Nucleus accumbens (tissue), 56 donors: ENCODE results near the gene EIF3D.
A peak's percentile ranks its signal among the peaks of the same experiment; 100 is the strongest.
"Not testable (repeated sequence)": the region's sequence is repeated elsewhere in the genome, so short reads cannot be mapped to it uniquely, and the experiment has no call there.

Source experiments
- DNase-seq, 56 donors: peaks; one replicate each; lab custom pipeline; 2025; lab: John Stamatoyannopoulos, UW

Gene EIF3D

GRCh38 chr22:36550701-36551495 lies 21.9 kb upstream of the EIF3D start:
- no peak for DNase-seq

DNA sequence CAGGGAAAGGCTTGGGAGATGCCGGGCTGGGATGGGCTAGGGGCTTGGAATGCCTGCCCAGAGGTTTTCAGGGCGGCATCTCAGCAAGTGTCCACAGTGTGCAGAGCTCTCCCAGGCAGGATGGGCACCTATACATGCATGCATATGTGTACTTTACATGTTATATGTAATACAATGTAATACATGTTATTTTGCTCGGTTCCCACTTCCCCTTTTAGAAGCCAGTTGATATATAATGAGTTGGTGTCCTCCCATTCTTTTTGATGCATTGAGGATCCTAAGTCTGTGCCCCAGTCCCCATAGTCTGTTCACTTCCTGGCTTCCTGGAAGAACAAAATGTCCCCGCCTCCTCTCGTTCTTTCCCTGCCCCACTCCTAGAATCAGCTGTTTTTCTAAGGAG lies 20.1 kb upstream of the EIF3D start:
- no peak for DNase-seq

- DNase-seq, result no peak
Measured at GRCh38 chr22:36548606-36549005, 19.6 kb upstream of the EIF3D start.

GRCh38 chr22:36546932-36547331 lies 18.0 kb upstream of the EIF3D start:
- no peak for DNase-seq

DNA sequence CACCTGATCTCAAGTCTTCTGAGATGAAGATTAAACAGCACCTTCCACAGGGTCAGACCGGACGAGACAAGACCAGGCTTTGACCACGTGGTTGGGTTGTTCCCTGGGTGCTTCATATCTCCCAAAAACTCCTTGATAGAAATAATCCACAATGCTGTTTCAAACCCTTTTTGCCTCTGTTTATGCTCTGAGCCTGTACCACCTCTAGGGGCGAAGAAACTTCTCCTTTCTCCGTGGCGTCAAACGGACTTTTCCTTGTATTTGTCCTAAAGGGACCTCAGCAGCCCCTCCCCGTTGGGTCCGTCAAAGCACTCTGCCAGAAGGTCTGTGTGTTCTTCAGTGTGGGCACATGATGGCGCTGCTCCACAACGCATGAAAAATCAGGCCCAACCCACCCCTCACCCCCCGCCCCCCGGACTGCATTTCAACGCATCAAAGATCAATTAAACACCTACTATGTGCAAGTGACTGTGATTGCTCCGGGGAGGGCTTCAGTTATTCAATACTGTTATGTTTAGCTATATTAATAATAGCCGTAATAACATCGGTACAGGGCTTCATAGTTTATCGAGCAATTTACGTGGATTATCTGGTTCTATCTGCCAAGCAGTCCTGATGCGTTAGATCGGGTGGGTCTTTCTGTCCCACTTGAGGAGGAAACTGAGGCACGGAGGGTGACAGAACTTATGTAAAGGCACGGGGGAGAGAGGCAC lies 17.3 kb upstream of the EIF3D start:
- DNase-seq, result peak in 36 of 56 donors; percentile 1 to 63 (median 20)

DNA sequence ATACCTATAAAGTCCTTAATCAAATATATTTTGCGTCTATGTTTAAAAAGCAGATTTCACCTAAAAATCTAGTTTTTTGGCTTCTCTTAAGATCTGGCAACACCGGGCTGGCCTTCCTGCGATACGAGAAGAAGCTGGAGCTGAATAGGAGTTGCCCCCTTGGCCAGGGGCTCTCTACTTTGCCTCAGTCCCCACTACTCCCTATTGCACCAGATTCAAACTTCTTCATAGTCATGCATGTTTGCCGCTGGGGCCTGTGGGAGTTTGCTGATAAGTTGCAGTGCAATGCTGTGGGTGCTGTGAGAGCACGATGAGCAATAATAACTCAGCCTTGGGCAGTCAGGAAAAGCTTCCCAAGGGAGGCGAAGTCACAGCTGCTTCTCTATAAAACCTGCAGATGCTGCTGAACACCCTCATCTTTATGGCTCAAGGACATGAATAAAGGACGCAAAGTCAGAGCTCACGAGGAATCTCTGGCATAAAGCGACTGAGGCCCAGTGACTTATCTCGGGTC lies 15.2 kb upstream of the EIF3D start:
- DNase-seq, result no peak

DNA sequence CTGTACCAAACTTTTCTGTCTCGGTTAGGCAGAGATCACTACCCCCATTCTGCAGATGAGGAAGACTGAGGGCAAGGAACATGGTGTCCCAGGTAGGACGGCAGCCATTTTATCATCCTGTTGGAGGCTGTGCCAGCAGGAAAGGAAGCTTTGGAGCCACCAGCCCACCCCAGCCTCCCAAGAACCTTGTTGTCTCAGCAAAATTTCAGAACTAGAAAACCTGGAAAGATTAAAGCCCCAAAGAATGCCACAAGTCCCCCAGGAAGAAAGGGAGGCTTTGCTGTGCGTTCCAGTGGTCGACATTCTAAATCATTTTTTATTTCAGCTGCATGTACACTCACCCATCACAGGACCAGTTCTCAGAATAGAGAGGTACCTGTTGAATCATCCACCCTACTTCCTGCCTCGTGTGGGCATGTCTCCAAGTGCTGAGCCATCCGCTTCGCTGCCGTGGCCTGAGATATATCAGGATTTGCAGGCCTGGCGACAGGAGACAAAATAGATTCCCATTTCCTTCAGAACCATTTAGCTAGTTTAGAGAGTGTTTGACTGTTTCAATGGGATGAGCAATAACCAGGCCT lies 13.0 kb upstream of the EIF3D start:
- peak in 1 of 56 donors; percentile 4 for DNase-seq

- DNase-seq, result no peak
Measured at GRCh38 chr22:36540867-36541642, 12.1 kb upstream of the EIF3D start.

GRCh38 chr22:36538529-36538928 lies 9.6 kb upstream of the EIF3D start:
- no peak for DNase-seq

DNA sequence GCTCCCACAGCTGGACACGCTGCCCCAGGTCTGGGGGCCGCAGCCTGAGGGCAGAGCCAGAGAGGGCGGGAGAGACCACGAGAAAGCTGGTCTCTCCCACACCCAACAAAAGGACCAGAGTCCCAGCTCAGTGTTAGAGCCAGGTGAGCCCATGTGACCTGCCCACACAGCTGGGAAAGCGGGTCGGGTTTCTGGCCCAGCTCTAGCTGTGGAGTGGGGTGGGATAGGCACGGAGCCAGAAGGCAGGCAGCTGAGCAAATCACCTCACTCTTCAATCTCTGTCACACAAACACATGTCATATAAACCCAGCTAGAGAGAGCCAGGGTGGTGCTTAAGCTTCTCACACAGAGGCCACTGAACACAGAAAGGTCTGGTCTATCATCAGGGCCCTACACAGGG lies 7.8 kb upstream of the EIF3D start:
- DNase-seq, result no peak

DNA sequence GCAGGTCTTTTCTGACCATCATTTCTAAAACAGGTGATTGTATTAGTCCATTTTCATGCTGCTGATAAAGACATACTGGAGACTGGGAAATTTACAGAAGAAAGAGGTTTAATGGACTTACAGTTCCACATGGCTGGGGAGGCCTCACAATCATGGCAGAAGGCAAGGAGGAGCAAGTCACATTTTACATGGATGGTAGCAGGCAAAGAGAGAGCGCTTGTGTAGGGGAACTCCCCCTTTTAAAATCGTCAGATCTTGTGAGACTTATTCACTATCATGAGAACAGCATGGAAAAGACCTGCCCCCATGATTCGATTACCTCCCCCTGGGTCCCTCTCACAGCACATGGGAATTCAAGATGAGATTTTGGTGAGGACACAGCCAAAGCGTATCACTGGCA lies 4.4 kb upstream of the EIF3D start:
- DNase-seq, result not testable (repeated sequence)

GRCh38 chr22:36532466-36532865 lies 3.5 kb upstream of the EIF3D start:
- DNase-seq, result no peak

GRCh38 chr22:36528341-36528740 lies 625 bp downstream of the EIF3D start:
- no peak for DNase-seq

DNA sequence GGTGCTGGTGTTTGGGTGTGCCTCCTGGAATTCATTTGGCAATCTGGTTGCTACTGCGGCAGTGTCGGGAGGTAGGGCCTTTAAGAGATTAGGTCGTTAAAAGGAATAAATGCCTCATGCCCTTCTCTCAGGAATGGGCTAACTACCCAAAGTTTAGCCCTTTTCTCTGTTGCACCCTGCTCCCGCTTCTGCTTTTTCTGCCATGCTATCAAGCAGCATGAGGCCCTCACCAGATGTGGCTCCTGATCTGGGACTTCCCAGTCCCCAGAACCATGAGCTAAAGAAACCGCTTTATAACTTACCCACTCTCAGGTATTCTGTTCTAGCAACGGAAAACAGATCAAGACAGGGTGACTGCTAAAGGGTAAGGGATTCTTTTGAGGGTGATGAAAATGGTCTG lies 6.3 kb downstream of the EIF3D start:
- no peak for DNase-seq

DNA sequence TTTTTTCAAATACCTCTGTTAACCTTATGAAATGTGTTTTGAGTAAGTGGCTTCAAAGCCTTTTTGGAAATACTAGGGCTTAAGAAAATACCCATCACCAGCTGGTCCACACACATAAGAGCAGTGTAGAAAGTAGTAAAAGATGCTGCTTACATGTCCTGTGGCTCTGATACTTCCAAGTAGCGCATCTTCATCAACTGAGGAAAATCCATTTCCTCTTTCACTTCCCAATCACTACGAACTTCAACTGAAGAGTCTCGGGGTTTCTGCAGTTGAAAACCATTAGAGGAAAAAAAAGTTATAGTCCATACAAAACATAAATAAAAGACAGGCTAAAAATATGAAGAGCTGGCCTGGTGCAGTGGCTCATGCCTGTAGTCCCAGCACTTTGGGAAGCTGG lies 8.5 kb downstream of the EIF3D start:
- no peak for DNase-seq

GRCh38 chr22:36519906-36520305 lies 9.1 kb downstream of the EIF3D start:
- DNase-seq, result not testable (repeated sequence)

DNA sequence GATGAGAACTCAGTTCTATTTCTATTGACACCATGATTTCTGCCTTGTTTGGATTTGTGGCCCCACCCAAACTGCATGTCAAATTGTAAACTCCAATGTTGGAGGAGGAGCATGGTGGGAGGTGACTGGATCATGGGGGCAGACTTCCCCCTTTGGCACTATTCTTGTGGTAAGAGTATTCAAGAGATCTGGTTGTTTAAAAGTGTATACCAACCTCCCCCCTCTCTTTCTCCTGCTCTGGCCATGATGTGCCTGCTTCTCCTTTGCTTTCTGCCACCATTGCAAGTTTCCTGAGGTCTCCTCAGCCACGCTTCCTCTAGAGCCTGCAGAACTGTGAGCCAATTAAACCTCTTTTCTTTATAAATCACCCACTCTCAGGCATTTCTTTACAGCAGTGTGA lies 14.2 kb downstream of the EIF3D start:
- DNase-seq, result no peak

DNA sequence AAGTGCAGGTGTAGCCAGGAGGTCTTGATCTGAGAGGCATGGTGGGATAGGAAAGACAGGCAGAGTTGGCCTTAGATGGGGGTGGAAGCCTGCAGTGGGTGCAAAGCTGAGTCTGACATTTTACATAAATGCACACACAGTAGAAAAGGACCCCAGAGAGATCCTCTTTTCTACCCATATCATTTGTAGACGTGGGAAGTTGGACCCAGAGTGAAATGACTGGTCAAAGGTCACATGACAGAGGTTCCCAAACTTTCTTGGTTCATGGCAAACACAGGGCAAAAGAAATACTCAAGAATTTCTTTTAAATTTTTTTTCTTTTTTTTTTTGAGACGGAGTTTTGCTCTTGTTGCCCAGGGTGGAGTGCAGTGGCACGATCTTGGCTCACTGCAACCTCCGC lies 16.0 kb downstream of the EIF3D start:
- no peak for DNase-seq

DNA sequence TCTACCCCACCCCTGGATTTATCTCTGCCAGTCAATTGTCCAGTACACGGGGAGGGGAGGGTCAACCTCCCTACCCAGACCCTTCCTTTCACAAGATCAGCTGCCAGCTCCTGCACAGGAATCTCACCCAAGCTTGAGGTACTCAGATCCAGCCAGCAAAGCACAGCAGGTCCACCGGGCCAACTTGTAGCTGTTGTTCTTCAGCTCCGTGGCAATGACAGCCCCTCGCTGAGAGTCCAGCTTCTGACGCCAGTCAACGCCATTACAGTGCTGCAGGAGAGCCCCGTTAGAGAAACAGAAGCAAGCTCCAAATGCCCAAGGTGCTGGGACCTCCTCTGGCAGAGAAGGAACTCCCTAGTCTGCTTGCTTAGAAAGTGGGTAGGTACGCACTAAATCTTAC lies 16.6 kb downstream of the EIF3D start:
- no peak for DNase-seq

DNA sequence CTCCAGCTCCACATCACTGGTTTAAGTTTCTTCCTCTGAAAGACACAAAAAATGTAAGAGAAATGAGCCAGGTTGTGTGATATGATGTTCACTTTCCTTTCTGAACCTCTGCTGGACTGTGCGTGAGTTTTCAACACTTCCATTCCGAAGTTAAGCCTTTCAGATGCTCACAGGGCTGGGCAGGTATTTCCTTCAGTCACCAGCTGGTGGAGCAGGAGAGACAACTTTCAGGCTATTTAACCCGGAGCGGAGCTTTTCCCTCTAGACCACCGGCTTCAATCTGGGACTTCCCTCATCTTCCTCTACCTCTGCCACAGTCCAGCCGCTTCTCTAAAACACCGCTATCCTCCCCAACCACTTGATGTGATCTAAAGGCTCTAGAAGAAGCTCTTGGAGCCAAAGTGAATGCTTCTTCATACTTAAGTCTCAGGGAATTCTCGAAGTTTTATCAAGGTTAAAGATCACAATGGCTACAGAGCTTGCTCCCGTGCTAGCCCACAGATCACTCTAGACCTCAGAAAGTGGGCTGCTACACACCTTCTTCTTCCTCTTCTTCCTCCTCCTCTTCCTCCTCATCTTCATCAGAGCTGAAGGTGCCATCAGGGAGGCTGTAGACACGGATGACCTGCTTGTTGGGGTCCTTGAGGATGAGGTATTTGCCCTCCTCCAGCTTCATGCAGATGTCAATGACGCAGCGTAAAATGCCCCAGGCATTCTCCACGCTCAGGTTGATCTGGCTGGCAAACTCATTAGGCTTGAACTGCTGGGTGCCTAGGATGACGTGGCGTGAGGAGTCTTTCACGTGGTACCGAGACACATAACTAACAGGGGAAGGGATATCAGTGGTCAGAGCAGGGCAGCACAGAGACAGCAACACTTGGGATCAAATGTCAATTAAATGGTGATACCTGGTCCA lies 17.7 kb downstream of the EIF3D start:
- DNase-seq, result peak in 17 of 56 donors; percentile 0 to 45 (median 9)
